Heart right ventricle (tissue), 16 donors: ENCODE measurements around the gene TMEM63B. TPM values are rescaled to one million over a fixed set of nuclear protein-coding genes. Genes with fewer than 3 reads are reported as not detected.

Experiments
- ATAC-seq, 8 donors: fragments of 200-7000 bp; cut with Tn5 transposase; one replicate each; pipeline ENCODE4 v1.9.1; 2020; ENCODE audit warnings: mild to moderate bottlenecking in 8 of 8, moderate library complexity in 8 of 8, moderate number of reproducible peaks in 1 of 8
- DNase-seq, 2 donors: peaks; one replicate each; pipeline ENCODE4 v3.0.0-alpha.2; 2020
- H3K27ac ChIP-seq, 10 donors: fragments of 200-600 bp; sonication (generic) in 2 of 10; one replicate each; pipeline versions ENCODE4 v1.5.0 to v1.8.0; 2020 to 2022; ENCODE audit warnings: mild to moderate bottlenecking in 3 of 10
- H3K27me3 ChIP-seq, 7 donors: fragments of 200-600 bp; one replicate each; pipeline ENCODE4 v1.8.0; 2021 to 2022; ENCODE audit warnings: mild to moderate bottlenecking in 2 of 7
- H3K36me3 ChIP-seq, 9 donors: fragments of 200-600 bp; sonication (generic) in 1 of 9; one replicate each; pipeline versions ENCODE4 v1.5.0 to v1.8.0; 2020 to 2022; ENCODE audit warnings: mild to moderate bottlenecking in 2 of 9
- H3K4me1 ChIP-seq, 9 donors: fragments of 200-600 bp; sonication (generic) in 1 of 9; one replicate each; pipeline versions ENCODE4 v1.5.0 to v1.8.0; 2020 to 2022; ENCODE audit warnings: mild to moderate bottlenecking in 4 of 9
- H3K4me3 ChIP-seq, 10 donors: fragments of 200-600 bp; sonication (generic) in 2 of 10; one replicate each; pipeline versions ENCODE4 v1.5.0 to v1.8.0; 2020 to 2022; ENCODE audit warnings: mild to moderate bottlenecking in 7 of 10, moderate library complexity in 2 of 10
- H3K9me3 ChIP-seq, 11 donors: fragments of 200-600 bp in 10 of 11; sonication (generic) in 2 of 11; one replicate each; pipeline versions ENCODE4 v1.5.0 to v1.8.0; 2013 to 2022; ENCODE audit warnings: mild to moderate bottlenecking in 2 of 11, control low read depth in 1 of 11, moderate library complexity in 1 of 11
- WGBS, 2 donors: extraction: QIAGEN DNeasy Blood & Tissue Kit; methylation state at CpG; one replicate each; pipeline ENCODE4 v1.1.7; 2013; ENCODE audit warnings: inconsistent platforms in 1 of 2; 5-methylcytosine and 5-hydroxymethylcytosine counted together
- intact Hi-C, 10 donors: fragments of 100-400 bp; cut with DNase I; formaldehyde crosslinking; loops; one replicate each; pipeline versions ENCODE4 v1.11.1 to v1.14.2; 2022
- polyA plus RNA-seq, 2 donors: library from polyadenylated mRNA; stranded (reverse); fragments of 200-250 nt; gene quantifications; one replicate each; pipeline ENCODE4 v1.2.3, GENCODE V29; 2013
- total RNA-seq, 10 donors: library from RNA; stranded (reverse); fragmentation: NEBNext Ultra II Directional in 3 of 10; extraction: Animal tissue kit (Norgen Biotek cat#: 25700) in 3 of 10; gene quantifications; one replicate each; pipeline versions ENCODE4 v1.2.1 to v1.2.4, GENCODE V29; 2021 to 2023
- TF ChIP-seq, protein P1 (sequence below), 9 donors: fragments of 200-600 bp; sonication (generic) in 2 of 9; IDR thresholded peaks; one replicate each; pipeline versions ENCODE4 v1.5.0 to v1.8.0; 2021 to 2022; ENCODE audit warnings: antibody characterized with exemption in 9 of 9, mild to moderate bottlenecking in 5 of 9, moderate library complexity in 1 of 9
- donor health status: Arrhythmogenic right ventricular cardiomyopathy.
- donor health status: ischemic (EF 13 %, LVEDD 7.1; RV severe dilation, severe dysfunction).
- donor health status: healthy with polysubstance abuse.
- donor health status: DM: no; HTN: yes; CAD: no.
- donor health status: DM: no; HTN: no; CAD: no.
- donor health status: ischemic (EF 25% LVEDD 6.9; RV normal size, moderate dysfunction).
- donor health status: ischemic (EF 25% LVEDD 5.7; RV mildly dilated, moderate dysfunction).
- donor health status: healthy.
- donor health status: DM: yes; HTN: yes; CAD: no.
- donor health status: Ischemic cardiomyopathy.
- donor health status: ischemic (EF 35%, LVEDD 5.7; RV mildly dilated, moderate dysfunction).
- donor health status: nonischemic (EF 11% LVEDD 7.7; RV severe dilation, severe dysfunction).
- donor health status: DM: yes; HTN: yes; CAD: no.
- donor health status: PGD.
- donor health status: ischemic (EF 29% LVEDD 5.4; RV normal size, mild dysfunction).
- donor health status: nonischemic (EF 23%, LVEDD 6.1; RV moderate dilation, normal function).

Gene TMEM63B
- total and polyA plus RNA-seq, 12 donors: 20.3 to 67.1 (median 37.3) TPM

DNA sequence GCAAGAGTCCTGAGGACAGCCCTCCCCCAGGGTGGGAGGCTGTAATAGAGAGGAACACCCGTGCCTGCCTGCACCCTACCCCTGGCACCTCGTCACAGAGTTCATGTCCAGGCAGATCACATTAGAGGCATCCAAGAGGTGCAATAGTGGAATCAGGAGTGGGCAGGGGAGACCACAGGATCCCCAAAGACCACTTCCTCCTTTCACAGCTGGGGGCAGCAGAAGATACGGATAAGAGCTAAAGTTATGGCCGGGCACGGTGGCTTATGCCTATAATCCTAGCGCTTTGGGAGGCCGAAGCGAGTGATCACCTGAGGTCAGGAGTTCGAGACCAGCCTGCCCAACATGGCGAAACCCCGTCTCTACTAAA is 29.8 kb downstream of the TMEM63B start:
- TF ChIP-seq, protein P1, sequence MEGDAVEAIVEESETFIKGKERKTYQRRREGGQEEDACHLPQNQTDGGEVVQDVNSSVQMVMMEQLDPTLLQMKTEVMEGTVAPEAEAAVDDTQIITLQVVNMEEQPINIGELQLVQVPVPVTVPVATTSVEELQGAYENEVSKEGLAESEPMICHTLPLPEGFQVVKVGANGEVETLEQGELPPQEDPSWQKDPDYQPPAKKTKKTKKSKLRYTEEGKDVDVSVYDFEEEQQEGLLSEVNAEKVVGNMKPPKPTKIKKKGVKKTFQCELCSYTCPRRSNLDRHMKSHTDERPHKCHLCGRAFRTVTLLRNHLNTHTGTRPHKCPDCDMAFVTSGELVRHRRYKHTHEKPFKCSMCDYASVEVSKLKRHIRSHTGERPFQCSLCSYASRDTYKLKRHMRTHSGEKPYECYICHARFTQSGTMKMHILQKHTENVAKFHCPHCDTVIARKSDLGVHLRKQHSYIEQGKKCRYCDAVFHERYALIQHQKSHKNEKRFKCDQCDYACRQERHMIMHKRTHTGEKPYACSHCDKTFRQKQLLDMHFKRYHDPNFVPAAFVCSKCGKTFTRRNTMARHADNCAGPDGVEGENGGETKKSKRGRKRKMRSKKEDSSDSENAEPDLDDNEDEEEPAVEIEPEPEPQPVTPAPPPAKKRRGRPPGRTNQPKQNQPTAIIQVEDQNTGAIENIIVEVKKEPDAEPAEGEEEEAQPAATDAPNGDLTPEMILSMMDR (IDR thresholded peaks at IDR 0.05): no peak
- Histone ChIP-seq H3K4me1 (no peaks in the 10 kb centered on the region), H3K9me3 (no peaks in the 10 kb centered on the region), H3K27ac (no peak overlapping the region), H3K4me3 (no peak overlapping the region), H3K36me3 (peaks cover 0 to 16% (median 0%) of the 10 kb centered on the region in 9 donors), H3K27me3 (no peaks in the 10 kb centered on the region)
- no peak for ATAC-seq
- intact Hi-C loops: loop anchor here in 2 of 10 donors (10.0 kb wide), 1 partner anchor 178 kb away; no protein-coding TSS in a partner anchor
- WGBS, 2 donors: 89% methylated on average over 11 of the region's 11 CpGs
- no peak for DNase-seq

DNA sequence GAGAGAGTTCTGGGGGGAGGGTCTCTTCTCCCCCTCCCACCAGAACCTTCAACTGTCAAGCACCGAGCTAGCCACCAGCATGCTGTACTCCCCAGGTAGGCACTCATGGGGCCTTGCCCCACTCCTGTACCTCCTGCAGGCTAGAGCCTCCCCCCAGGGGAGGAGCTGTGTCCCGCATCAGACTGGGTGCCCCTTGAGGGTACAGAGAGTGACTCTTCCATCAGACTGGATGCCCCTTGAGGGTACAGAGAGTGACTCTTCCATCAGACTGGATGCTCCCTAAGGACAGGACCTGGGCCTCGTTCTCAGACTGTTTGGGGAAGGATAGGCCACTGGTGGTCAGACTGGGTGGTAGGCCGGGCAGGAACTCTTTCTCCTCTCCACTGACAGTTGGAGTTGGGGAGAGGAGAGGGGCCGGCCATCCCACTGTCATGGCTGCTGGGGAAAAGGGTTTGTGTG is 31.4 kb downstream of the TMEM63B start, which contains the start of gene CAPN11:
Gene CAPN11 (plus strand): TSS at position 51 of the 459 bp plus-strand sequence. CDS start 29 bp downstream, at position 80.
- H3K27ac ChIP-seq: no peak within 1 kb of the TSS
- intact Hi-C loops: loop anchor here in 2 of 10 donors (10.0 kb wide), 1 partner anchor 176 kb away; no protein-coding TSS in a partner anchor
- H3K27me3 ChIP-seq: no peaks in the 10 kb centered on the region
- no peaks in the 10 kb centered on the region for H3K4me1 ChIP-seq
- DNase-seq (no peak), ATAC-seq (no peak)
- H3K9me3 ChIP-seq: no peaks in the 10 kb centered on the region
- TF ChIP-seq, protein P1 (IDR thresholded peaks at IDR 0.05): no peak
- peaks cover 0 to 2% (median 0%) of the 10 kb centered on the region in 9 donors for H3K36me3 ChIP-seq
- WGBS, 2 donors: 85 to 98% methylated on average over 5 of the region's 5 CpGs
- no peak within 1 kb of the TSS for H3K4me3 ChIP-seq

DNA sequence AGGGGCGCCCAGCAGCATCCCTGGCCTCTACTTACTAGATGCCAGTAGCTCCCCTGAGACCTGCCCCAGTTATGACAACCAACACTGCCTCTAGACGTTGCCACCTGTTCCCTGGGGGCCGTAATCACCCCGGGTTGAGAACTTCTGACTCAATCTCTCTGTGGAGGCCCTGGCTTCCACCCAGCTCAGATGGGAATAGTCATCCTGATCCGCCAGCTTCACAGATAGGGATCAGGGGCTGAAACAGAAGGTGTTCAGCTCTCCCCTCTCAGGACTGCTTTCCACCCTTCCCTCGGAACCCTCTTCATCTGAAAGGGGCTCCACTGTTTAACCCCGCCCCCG is 34.6 kb downstream of the TMEM63B start:
- Histone ChIP-seq H3K4me1 (no peaks in the 10 kb centered on the region), H3K9me3 (no peaks in the 10 kb centered on the region), H3K27me3 (peaks cover 0 to 5% (median 0%) of the 10 kb centered on the region in 7 donors), H3K36me3 (no peaks in the 10 kb centered on the region), H3K27ac (no peak overlapping the region), H3K4me3 (no peak overlapping the region)
- no peak for DNase-seq
- WGBS, 2 donors: 70 to 75% methylated on average over 8 of the region's 8 CpGs
- intact Hi-C loops: loop anchor here in 1 of 10 donors (10.0 kb wide), 1 partner anchor 283 kb away; no protein-coding TSS in a partner anchor
- ATAC-seq: no peak
- TF ChIP-seq, protein P1 (IDR thresholded peaks at IDR 0.05): no peak

DNA sequence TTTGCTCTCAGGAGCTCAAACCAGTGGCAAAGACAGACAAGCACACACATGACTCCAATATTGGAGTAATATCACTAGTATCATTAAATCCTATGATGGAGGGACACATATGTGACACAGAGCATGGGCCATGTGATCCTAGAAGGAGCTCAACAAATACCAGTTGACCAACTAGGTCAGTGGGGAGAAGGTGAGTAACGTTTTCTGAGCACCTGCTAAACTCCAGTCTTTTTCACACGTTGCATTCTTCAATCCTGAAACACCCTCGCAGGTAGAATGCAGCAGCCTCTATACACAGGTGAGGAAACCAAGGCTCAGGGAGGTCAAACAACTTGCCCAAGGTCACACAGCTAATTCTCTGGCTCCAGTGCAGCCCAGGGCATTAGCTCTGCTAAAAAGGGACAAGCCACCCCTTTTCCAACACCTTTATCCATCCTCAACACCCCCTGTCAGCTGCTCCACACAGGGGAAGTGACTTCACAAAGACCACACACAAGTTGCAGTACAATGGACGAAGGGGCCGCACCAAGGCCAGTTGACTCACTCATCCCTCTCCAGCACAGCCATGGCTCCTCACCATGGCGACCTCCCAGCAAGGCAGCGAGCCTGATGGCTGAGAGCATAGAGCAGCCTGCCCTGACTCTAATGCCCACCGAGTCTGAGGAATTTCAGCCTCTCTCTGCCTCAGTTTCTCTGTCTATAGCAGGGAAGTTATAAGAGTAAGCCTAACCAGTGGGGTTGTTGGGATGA is 35.7 kb downstream of the TMEM63B start:
- no peaks in the 10 kb centered on the region for H3K36me3 ChIP-seq
- H3K4me1 ChIP-seq: no peaks in the 10 kb centered on the region
- intact Hi-C loops: loop anchor here in 1 of 10 donors (10.0 kb wide), 1 partner anchor 282 kb away; no protein-coding TSS in a partner anchor
- DNase-seq (no peak), ATAC-seq (no peak)
- no peak overlapping the region for H3K27ac ChIP-seq
- 79 to 83% methylated on average over 8 of the region's 8 CpGs for WGBS, 2 donors
- peaks cover 0 to 5% (median 0%) of the 10 kb centered on the region in 7 donors for H3K27me3 ChIP-seq
- H3K4me3 ChIP-seq: no peak overlapping the region
- H3K9me3 ChIP-seq: no peaks in the 10 kb centered on the region
- TF ChIP-seq, protein P1 (IDR thresholded peaks at IDR 0.05): no peak
